HCT116 (cell line): ENCODE data around the gene ZNF593. TPM values are rescaled to one million over a fixed set of nuclear protein-coding genes. Genes with fewer than 3 reads are reported as not detected.

Source experiments
- ATAC-seq: fragments of 200-7000 bp; cut with Tn5 transposase; 2 replicates; pipeline ENCODE4 v1.9.1; 2020; ENCODE audit warnings: mild to moderate bottlenecking, moderate library complexity
- BruUV-seq: library from RNA; stranded (reverse); fragments of 400-500 nt; replicated peaks from 2 replicates; lab custom pipeline; 2021; lab: Mats Ljungman, UMichigan
- CTCF ChIA-PET: fragments of 300-600 bp; sonication (Branson Sonifier 250); formaldehyde crosslinking; loops from one replicate; lab custom pipeline; 2021; ENCODE audit warnings: antibody characterized with exemption; lab: Charles Lee
- POLR2A ChIA-PET: fragments of 300-600, 350-600 bp; sonication (Branson Sonifier 250); formaldehyde crosslinking; loops from one replicate; lab custom pipeline; 2021; ENCODE audit warnings: antibody characterized with exemption; lab: Charles Lee
- RAD21 ChIA-PET, 2 experiments: fragments of 300-600 bp; sonication (Branson Sonifier 250); formaldehyde crosslinking; loops; one replicate each; lab custom pipeline; 2023; ENCODE audit warnings: low total read pairs in 2 of 2; ENCODE audit not compliant: uncharacterized antibody in 2 of 2, unreplicated experiment in 2 of 2, low non-redundant PET in 1 of 2; lab: Charles Lee
- DNase-seq: peaks from one replicate; pipeline ENCODE4 v3.0.0-alpha.2; 2010; ENCODE audit warnings: low read depth, low spot score
- H2AFZ ChIP-seq: fragments of 200-600 bp; shearing (Covaris generic), sonication (generic); 2 replicates; pipeline ENCODE4 v1.6.1; 2017; ENCODE audit warnings: low read depth, mixed run types, mixed read lengths, antibody characterized with exemption, low read length; ENCODE audit not compliant: poor library complexity, severe bottlenecking
- H3K27ac ChIP-seq: 2 replicates; pipeline ENCODE4 v1.5.1; 2012; ENCODE audit warnings: low read depth, low read length
- H3K27me3 ChIP-seq: fragments of 200-600 bp; sonication (generic); 2 replicates; pipeline ENCODE4 v1.6.1; 2016; ENCODE audit warnings: mixed run types, low read length, mixed read lengths; ENCODE audit not compliant: insufficient read depth
- H3K36me3 ChIP-seq, 2 experiments: fragments of 200-500 bp in 1 of 2; fragments of 200-600 bp in 1 of 2; sonication (Bioruptor generic) in 1 of 2; sonication (generic) in 1 of 2; 2 replicates each; pipeline versions ENCODE4 v1.5.1 to v1.6.1; 2014 to 2016; ENCODE audit warnings: low read length in 2 of 2, inconsistent platforms in 1 of 2, mixed read lengths in 1 of 2, mixed run types in 1 of 2; ENCODE audit not compliant: insufficient read depth in 2 of 2, control insufficient read depth in 1 of 2
- H3K4me1 ChIP-seq, 2 experiments: fragments of 200-600 bp in 1 of 2; sonication (generic) in 1 of 2; 2 replicates each; pipeline versions ENCODE4 v1.5.1 to v1.6.1; 2012 to 2017; ENCODE audit warnings: low read length in 2 of 2, inconsistent platforms in 1 of 2, mild to moderate bottlenecking in 1 of 2, mixed read lengths in 1 of 2, mixed run types in 1 of 2, moderate library complexity in 1 of 2; ENCODE audit not compliant: insufficient read depth in 2 of 2, control insufficient read depth in 1 of 2
- H3K4me2 ChIP-seq: fragments of 200-600 bp; sonication (generic); 2 replicates; pipeline ENCODE4 v1.6.1; 2017; ENCODE audit warnings: mixed run types, low read length, mixed read lengths
- H3K4me3 ChIP-seq, 2 experiments: fragments of 200-600 bp in 1 of 2; sonication (generic) in 1 of 2; replicated peaks in 1 of 2; 2 replicates each; pipeline ENCODE4 v1.5.1; 2011 to 2016; ENCODE audit warnings: low read length in 2 of 2, control low read depth in 1 of 2, low read depth in 1 of 2, mild to moderate bottlenecking in 1 of 2, mixed read lengths in 1 of 2, mixed run types in 1 of 2
- H3K79me2 ChIP-seq: fragments of 200-600 bp; sonication (generic); 2 replicates; pipeline ENCODE4 v1.6.1; 2017; ENCODE audit warnings: mild to moderate bottlenecking, mixed run types, low read length, moderate library complexity, mixed read lengths; ENCODE audit not compliant: insufficient read depth
- H3K9ac ChIP-seq: fragments of 200-600 bp; sonication (generic); 2 replicates; pipeline ENCODE4 v1.6.1; 2016; ENCODE audit warnings: low read length, mixed read lengths
- H3K9me2 ChIP-seq: fragments of 200-600 bp; sonication (generic), shearing (Covaris generic); 2 replicates; pipeline ENCODE4 v1.6.1; 2017; ENCODE audit warnings: mixed run types, mild to moderate bottlenecking, moderate library complexity; ENCODE audit not compliant: insufficient read depth
- H3K9me3 ChIP-seq, 2 experiments: fragments of 200-500 bp in 1 of 2; fragments of 200-600 bp in 1 of 2; sonication (Bioruptor generic) in 1 of 2; sonication (generic) in 1 of 2; 2 replicates each; pipeline ENCODE4 v1.6.1; 2014 to 2017; ENCODE audit warnings: low read length in 2 of 2, mixed read lengths in 2 of 2, inconsistent platforms in 1 of 2, low read depth in 1 of 2, mild to moderate bottlenecking in 1 of 2, mixed run types in 1 of 2, moderate library complexity in 1 of 2; ENCODE audit not compliant: control insufficient read depth in 1 of 2, insufficient read depth in 1 of 2
- H4K20me1 ChIP-seq: fragments of 200-600 bp; sonication (generic), shearing (Covaris generic); 2 replicates; pipeline ENCODE4 v1.6.1; 2017; ENCODE audit warnings: mixed run types, mild to moderate bottlenecking, moderate library complexity; ENCODE audit not compliant: insufficient read depth
- CEBPB ChIP-seq: IDR thresholded peaks from 2 replicates; pipeline ENCODE4 v1.6.1; 2012; ENCODE audit warnings: low read depth
- POLR2AphosphoS5 ChIP-seq: IDR thresholded peaks from 2 replicates; pipeline ENCODE4 v1.6.1; 2011; ENCODE audit warnings: mild to moderate bottlenecking, low read depth, low read length, moderate library complexity
- REST ChIP-seq: IDR thresholded peaks from 2 replicates; pipeline ENCODE4 v1.6.1; 2012; ENCODE audit warnings: low read depth
- SRF ChIP-seq: IDR thresholded peaks from 2 replicates; pipeline ENCODE4 v1.6.1; 2012; ENCODE audit warnings: low read depth
- ZNF274 ChIP-seq: fragments of 200-500 bp; sonication (Bioruptor generic); IDR thresholded peaks from 2 replicates; pipeline ENCODE4 v1.6.1; 2014; ENCODE audit warnings: mild to moderate bottlenecking, low read depth, low read length, inconsistent platforms
- intact Hi-C: fragments of 100-400 bp; cut with micrococcal nuclease; formaldehyde crosslinking; loops from 2 replicates; pipeline ENCODE4 v1.10.0; 2022
- total RNA-seq: library from RNA; stranded (reverse); gene quantifications from one replicate; pipeline ENCODE4 v1.2.1, GENCODE V29; 2021; ENCODE audit not compliant: unreplicated experiment

The ZNF593 gene
- total RNA-seq, 1 experiment from 2014 or later: 62.4 TPM

DNA sequence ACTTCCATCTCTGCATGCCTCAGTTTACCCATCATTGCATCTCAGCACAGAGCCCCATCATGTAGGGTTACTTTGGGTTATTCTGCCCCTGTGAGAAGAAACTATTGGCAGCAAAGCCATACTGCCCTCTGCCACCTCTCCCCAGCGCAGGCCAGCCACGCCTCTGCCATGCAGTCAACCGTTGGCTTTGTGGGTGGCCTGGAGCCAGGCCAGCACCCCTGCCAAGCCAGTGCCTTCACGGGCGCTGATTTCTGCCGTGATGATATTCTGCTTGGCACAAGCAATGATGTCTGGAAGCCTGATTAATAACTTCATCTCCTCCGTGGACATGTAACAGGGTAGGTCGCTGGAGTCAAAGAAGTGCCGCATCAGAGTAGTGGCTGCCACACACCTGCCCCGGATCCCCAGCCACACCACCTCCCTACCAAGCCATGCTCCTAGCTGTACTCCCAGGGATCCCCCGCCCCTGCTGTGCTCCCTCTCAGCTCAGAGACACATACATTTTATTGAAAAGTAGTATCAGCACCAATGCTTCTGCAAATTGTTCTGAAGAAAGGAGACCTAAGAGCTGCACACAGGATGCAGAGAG lies 49.3 kb downstream of the ZNF593 start:
- Histone ChIP-seq H3K4me1 (peaks cover 9 to 10% of the 10 kb centered on the region in 2 experiments; a peak in 2 of 4 replicates), H4K20me1 (no peaks in the 10 kb centered on the region), H3K9me2 (no peaks in the 10 kb centered on the region), H3K79me2 (no peaks in the 10 kb centered on the region), H3K4me2 (no peak overlapping the region), H3K9ac (no peak overlapping the region), H3K4me3 (no peak overlapping the region), H3K9me3 (no peaks in the 10 kb centered on the region), H3K36me3 (no peaks in the 10 kb centered on the region), H3K27me3 (no peaks in the 10 kb centered on the region), H2AFZ (no peak overlapping the region), H3K27ac (no peak overlapping the region)
- ChIA-PET POLR2A (no interaction called here), CTCF (no interaction called here), RAD21 (no interaction called here)
- ATAC-seq: no peak
- no peak for DNase-seq
- no TSS peak for BruUV-seq
- TF ChIP-seq SRF: no peak
- TF ChIP-seq REST: no peak
- no peak for TF ChIP-seq POLR2AphosphoS5
- TF ChIP-seq ZNF274: no peak
- no peak for TF ChIP-seq CEBPB
- intact Hi-C loops: no loop called here

Other genes with a start within 250 kb of the ZNF593 start
- gene PAFAH2, start 171.8 kb upstream of the ZNF593 start, total RNA-seq: 13.0 TPM
- 0.15 TPM for gene EXTL1, start 148.1 kb upstream of the ZNF593 start, total RNA-seq
- gene SLC30A2, start 123.8 kb upstream of the ZNF593 start, total RNA-seq: not detected
- gene TRIM63, start 102.3 kb upstream of the ZNF593 start, total RNA-seq: not detected
- gene PDIK1L, start 58.1 kb upstream of the ZNF593 start, total RNA-seq: 8.8 TPM
- 0.34 TPM for gene FAM110D, start 10.8 kb upstream of the ZNF593 start, total RNA-seq
- gene C1orf232, start 945 bp upstream of the ZNF593 start, total RNA-seq: not detected
- not detected for gene ZNF593OS, start 1.9 kb downstream of the ZNF593 start, total RNA-seq
- 26.6 TPM for gene CNKSR1, start 7.6 kb downstream of the ZNF593 start, total RNA-seq
- gene CATSPER4, start 20.7 kb downstream of the ZNF593 start, total RNA-seq: not detected
- gene CEP85, start 64.3 kb downstream of the ZNF593 start, total RNA-seq: 37.2 TPM
- gene SH3BGRL3, start 110.2 kb downstream of the ZNF593 start, total RNA-seq: 112 TPM
- 19.3 TPM for gene UBXN11, start 136.7 kb downstream of the ZNF593 start, total RNA-seq
- gene CD52, start 148.1 kb downstream of the ZNF593 start, total RNA-seq: 2.0 TPM
- 10.5 TPM for gene CRYBG2, start 184.2 kb downstream of the ZNF593 start, total RNA-seq
- gene ZNF683, start 202.8 kb downstream of the ZNF593 start, total RNA-seq: not detected
- gene LIN28A, start 240.9 kb downstream of the ZNF593 start, total RNA-seq: 1.4 TPM